Memory B cell (primary cell): Measurements from ENCODE around the gene TNS3.
A peak's percentile ranks its signal among the peaks of the same experiment; 100 is the strongest.

Experiments used
- ATAC-seq: fragments of 150-1000 bp; cut with Tn5 transposase; 2 replicates; pipeline ENCODE4 v1.10.0; 2021; ENCODE audit warnings: low read depth, mild to moderate bottlenecking, moderate library complexity
- DNase-seq, 2 donors: peaks; one replicate each; pipeline ENCODE4 v3.0.0; 2022; ENCODE audit warnings: low spot score in 2 of 2
- H3K27ac Mint-ChIP-seq: one replicate; pipeline ENCODE4 v1.8.0; 2022; ENCODE audit warnings: mild to moderate bottlenecking, moderate library complexity, mixed read lengths
- H3K27me3 Mint-ChIP-seq: one replicate; pipeline ENCODE4 v1.8.0; 2022; ENCODE audit warnings: mixed read lengths
- H3K36me3 Mint-ChIP-seq: one replicate; pipeline ENCODE4 v1.8.0; 2022; ENCODE audit warnings: mild to moderate bottlenecking, mixed read lengths
- H3K4me1 Mint-ChIP-seq: one replicate; pipeline ENCODE4 v1.8.0; 2022; ENCODE audit warnings: mixed read lengths
- H3K4me3 Mint-ChIP-seq: one replicate; pipeline ENCODE4 v1.8.0; 2022; ENCODE audit warnings: mild to moderate bottlenecking, moderate library complexity, mixed read lengths
- H3K9me3 Mint-ChIP-seq: one replicate; pipeline ENCODE4 v1.8.0; 2022; ENCODE audit warnings: mixed read lengths

TNS3 gene

DNA sequence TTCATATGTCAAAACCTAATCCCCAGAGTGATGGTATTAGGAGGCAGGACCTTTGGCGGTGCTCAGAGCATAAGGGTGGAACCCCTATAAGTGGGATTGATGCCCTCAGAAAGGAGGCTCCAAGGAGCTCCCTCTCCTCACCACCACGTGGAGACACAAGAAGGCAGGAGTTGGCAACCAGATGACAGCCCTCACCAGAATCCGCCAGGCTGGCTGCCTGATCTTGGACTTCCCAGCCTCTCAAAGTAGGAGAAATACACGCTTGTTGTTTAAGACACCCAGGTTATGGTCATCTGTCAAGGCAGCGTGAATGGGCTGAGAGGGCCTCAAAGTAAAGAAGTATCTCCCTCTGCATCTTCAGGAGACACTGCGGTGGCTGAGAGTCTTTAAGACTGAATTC, 187.7 kb downstream of the TNS3 start:
- H3K36me3 Mint-ChIP-seq = peaks cover 50% of the 10 kb centered on the region

GRCh38 chr7:47393406-47393805, 188.5 kb downstream of the TNS3 start:
- Mint-ChIP-seq H3K4me3 (no peak overlapping the region), H3K27ac (no peak overlapping the region), H3K36me3 (peaks cover 52% of the 10 kb centered on the region), H3K27me3 (no peaks in the 10 kb centered on the region), H3K9me3 (peaks cover 4% of the 10 kb centered on the region), H3K4me1 (peaks cover 14% of the 10 kb centered on the region)
- ATAC-seq = no peak
- DNase-seq = no peak

More for the DNA sequence above, 187.7 kb downstream of the TNS3 start:
- Mint-ChIP-seq H3K27ac (no peak overlapping the region), H3K4me3 (no peak overlapping the region), H3K9me3 (no peaks in the 10 kb centered on the region), H3K27me3 (no peaks in the 10 kb centered on the region), H3K4me1 (peaks cover 13% of the 10 kb centered on the region)
- ATAC-seq (no peak), DNase-seq (no peak)

DNA sequence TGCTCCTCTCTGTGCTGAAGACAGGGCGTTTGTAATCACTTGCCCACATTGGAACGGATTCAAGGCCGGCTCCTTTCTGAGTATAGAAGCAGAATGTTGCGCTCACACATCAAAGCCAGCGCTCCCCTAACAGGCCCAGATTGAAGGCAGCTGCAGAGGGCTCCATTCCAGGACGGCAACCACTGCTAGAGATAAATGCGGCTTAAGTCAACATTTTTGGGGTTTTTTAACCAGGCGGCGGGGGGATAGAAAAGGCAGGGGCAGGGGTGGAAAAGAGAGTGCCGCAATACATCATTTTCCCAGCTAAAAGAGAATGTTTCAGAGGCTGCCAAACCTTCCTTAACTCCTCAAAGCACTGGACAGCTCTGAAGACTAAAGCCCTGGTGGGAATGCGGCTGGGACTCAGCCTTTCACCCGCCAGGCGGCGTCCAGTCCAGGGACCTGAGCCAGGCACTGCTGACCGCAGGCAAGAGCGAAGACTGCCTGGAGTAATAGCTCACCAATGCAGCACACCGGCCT, 189.6 kb downstream of the TNS3 start:
- Mint-ChIP-seq H3K27ac (no peak overlapping the region), H3K9me3 (peaks cover 4% of the 10 kb centered on the region), H3K4me3 (no peak overlapping the region), H3K27me3 (no peaks in the 10 kb centered on the region), H3K4me1 (peaks cover 12% of the 10 kb centered on the region), H3K36me3 (peaks cover 47% of the 10 kb centered on the region)
- DNase-seq (no peak), ATAC-seq (no peak)

DNA sequence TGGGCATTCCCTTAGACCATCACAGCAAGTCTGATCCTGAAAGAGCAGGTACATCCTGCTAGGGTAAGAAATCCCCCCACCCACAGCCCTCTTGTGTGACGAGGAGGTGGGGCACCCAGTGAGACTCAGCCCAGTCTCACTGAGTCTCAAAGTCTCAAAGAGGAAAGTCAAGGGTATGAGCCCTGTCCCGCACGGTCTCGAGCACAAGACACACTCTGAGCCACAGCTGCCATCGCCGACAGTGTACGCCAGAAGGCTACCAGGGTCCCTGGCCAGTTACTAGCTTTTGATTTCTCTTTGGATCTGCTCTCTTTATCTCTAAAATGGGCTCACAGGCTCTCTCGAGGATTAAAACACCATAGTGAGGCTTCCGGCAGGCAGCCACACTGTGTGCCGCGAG, 190.2 kb downstream of the TNS3 start:
- ATAC-seq (no peak), DNase-seq (no peak)
- Mint-ChIP-seq H3K27me3 (no peaks in the 10 kb centered on the region), H3K4me1 (peaks cover 12% of the 10 kb centered on the region), H3K4me3 (no peak overlapping the region), H3K27ac (no peak overlapping the region), H3K9me3 (peaks cover 4% of the 10 kb centered on the region), H3K36me3 (peaks cover 49% of the 10 kb centered on the region)

- peaks cover 42% of the 10 kb centered on the region for H3K36me3 Mint-ChIP-seq
- peak overlapping the region; percentile 12 for H3K4me3 Mint-ChIP-seq
- H3K27ac Mint-ChIP-seq = peak overlapping the region; percentile 84
- no peaks in the 10 kb centered on the region for H3K27me3 Mint-ChIP-seq
- peaks cover 4% of the 10 kb centered on the region for H3K9me3 Mint-ChIP-seq
- peaks cover 12% of the 10 kb centered on the region for H3K4me1 Mint-ChIP-seq
- ATAC-seq = peak; percentile 75
- DNase-seq = peak in 1 of 2 donors; percentile 28
Observed at GRCh38 chr7:47390914-47391313, 191.0 kb downstream of the TNS3 start.

DNA sequence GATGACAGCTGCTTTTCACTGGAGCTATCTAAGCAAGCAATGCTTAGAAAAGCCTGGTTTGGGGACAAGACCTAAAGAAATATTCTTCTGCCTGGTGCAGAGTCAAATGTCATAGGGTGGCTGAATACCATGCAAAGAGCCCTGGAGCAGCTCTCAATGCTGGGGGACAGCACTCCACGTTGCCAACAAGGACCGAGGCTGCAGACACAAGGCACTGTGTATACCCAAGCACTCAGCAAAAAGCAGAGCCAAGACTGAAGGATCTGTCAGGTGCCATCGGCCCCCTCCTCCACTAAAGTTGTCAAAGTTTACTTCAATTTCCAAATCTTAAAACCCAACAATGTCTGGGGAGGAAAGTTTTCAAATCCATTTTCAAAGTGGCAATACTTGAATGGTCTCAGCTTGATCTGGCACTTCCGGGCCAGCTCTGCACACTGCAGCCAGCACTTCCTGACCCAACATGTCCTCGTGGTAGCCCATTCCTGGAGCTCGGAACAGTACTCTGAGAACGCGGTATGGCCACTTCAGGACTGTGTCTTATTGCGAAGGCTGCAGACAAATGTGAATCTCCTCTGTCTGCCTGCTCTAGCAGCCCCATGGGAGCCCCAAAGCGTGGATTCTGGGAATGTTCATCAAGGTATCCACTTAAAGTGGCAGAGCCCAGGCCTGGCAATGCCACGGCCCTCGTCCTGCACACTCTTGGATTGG, 191.8 kb downstream of the TNS3 start:
- ATAC-seq (no peak), DNase-seq (no peak)
- peaks cover 16% of the 10 kb centered on the region for H3K4me1 Mint-ChIP-seq
- peaks cover 39% of the 10 kb centered on the region for H3K36me3 Mint-ChIP-seq
- peak overlapping the region; percentile 84 for H3K27ac Mint-ChIP-seq
- no peak overlapping the region for H3K4me3 Mint-ChIP-seq
- H3K9me3 Mint-ChIP-seq = peaks cover 4% of the 10 kb centered on the region
- H3K27me3 Mint-ChIP-seq = no peaks in the 10 kb centered on the region

DNA sequence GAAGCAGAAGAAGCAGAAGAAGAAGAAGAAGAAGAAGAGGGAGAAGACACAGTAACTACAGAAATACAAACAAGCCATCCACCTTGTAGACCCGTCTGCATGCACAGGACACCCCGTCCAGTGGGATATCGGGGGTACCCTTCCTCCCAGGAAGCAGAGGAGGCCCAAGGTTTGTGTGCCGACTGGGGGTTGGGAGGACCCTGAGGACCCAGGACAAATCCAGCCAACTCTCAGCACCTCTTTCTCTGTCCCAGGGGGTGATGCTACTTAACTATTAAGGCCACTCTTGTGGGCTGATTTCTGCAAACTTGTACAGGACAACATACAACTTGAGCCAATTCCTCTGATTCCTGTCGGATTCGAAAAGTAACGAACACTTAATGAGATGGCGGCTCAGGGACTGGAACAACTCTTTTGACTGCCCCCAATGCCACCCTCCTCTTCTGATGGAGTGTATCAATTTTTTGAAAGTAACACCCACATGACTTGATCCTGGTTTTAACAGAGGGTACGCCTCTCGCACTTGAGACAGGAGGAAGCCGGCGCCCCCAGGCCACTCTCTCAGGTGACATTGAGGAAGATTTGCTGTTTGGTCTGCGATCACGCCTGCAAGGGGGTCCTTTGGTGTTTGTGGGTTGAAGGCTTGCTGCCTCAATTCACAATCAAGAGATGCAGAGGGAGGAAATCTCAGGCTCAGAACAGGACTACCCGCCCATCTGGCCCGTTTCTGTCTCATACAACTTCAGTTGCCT, 192.6 kb downstream of the TNS3 start:
- Mint-ChIP-seq H3K27ac (peak overlapping the region; percentile 96), H3K36me3 (peaks cover 38% of the 10 kb centered on the region), H3K27me3 (no peaks in the 10 kb centered on the region), H3K9me3 (peaks cover 4% of the 10 kb centered on the region), H3K4me3 (no peak overlapping the region), H3K4me1 (peaks cover 19% of the 10 kb centered on the region)
- no peak for DNase-seq
- ATAC-seq = no peak

- no peak for ATAC-seq
- Mint-ChIP-seq H3K27me3 (no peaks in the 10 kb centered on the region), H3K27ac (no peak overlapping the region), H3K4me1 (peaks cover 19% of the 10 kb centered on the region), H3K4me3 (no peak overlapping the region), H3K9me3 (peaks cover 4% of the 10 kb centered on the region), H3K36me3 (peaks cover 42% of the 10 kb centered on the region)
- no peak for DNase-seq
Observed at GRCh38 chr7:47387506-47387905, 194.4 kb downstream of the TNS3 start.

DNA sequence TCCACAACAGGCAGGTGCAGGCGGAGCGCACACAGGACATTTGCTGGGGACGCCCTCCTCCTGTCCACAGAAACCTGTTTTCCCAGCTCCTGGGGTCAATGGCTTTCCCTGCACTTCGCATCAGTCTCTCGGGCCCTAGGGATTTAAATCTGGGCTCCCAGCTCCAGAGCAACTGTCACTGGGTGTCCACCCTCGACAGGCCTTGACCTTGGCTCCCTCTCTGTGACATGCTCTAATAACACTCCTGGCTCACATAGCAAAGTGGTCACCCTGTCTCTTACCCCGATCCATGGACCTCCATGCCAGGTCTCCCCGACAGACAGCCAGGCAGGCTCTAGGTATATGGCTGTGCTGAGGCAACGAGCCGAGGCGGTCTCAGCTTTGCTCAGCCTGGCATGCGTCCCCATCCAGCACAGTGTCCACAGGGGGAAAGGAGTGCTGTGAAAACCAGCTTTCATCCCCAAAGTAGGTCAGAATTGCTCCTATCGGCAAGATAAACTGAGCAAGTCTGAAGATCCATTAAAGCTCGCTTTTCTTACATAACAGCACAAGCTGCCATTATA, 195.6 kb downstream of the TNS3 start:
- Mint-ChIP-seq H3K9me3 (peaks cover 4% of the 10 kb centered on the region), H3K4me3 (no peak overlapping the region), H3K27ac (peak overlapping the region; percentile 30), H3K4me1 (peaks cover 19% of the 10 kb centered on the region), H3K36me3 (peaks cover 40% of the 10 kb centered on the region), H3K27me3 (no peaks in the 10 kb centered on the region)
- ATAC-seq (no peak), DNase-seq (no peak)

GRCh38 chr7:47385536-47386125, 196.3 kb downstream of the TNS3 start:
- Mint-ChIP-seq H3K4me1 (peaks cover 12% of the 10 kb centered on the region), H3K4me3 (no peak overlapping the region), H3K36me3 (peaks cover 34% of the 10 kb centered on the region), H3K27ac (peak overlapping the region; percentile 30), H3K9me3 (peaks cover 4% of the 10 kb centered on the region), H3K27me3 (no peaks in the 10 kb centered on the region)
- no peak for DNase-seq
- ATAC-seq = no peak

GRCh38 chr7:47384755-47385535, 197.0 kb downstream of the TNS3 start:
- ATAC-seq = no peak
- peaks cover 4% of the 10 kb centered on the region for H3K9me3 Mint-ChIP-seq
- H3K27me3 Mint-ChIP-seq = no peaks in the 10 kb centered on the region
- peaks cover 11% of the 10 kb centered on the region for H3K4me1 Mint-ChIP-seq
- DNase-seq = no peak
- peak overlapping the region; percentile 54 for H3K27ac Mint-ChIP-seq
- H3K4me3 Mint-ChIP-seq = no peak overlapping the region
- peaks cover 36% of the 10 kb centered on the region for H3K36me3 Mint-ChIP-seq

DNA sequence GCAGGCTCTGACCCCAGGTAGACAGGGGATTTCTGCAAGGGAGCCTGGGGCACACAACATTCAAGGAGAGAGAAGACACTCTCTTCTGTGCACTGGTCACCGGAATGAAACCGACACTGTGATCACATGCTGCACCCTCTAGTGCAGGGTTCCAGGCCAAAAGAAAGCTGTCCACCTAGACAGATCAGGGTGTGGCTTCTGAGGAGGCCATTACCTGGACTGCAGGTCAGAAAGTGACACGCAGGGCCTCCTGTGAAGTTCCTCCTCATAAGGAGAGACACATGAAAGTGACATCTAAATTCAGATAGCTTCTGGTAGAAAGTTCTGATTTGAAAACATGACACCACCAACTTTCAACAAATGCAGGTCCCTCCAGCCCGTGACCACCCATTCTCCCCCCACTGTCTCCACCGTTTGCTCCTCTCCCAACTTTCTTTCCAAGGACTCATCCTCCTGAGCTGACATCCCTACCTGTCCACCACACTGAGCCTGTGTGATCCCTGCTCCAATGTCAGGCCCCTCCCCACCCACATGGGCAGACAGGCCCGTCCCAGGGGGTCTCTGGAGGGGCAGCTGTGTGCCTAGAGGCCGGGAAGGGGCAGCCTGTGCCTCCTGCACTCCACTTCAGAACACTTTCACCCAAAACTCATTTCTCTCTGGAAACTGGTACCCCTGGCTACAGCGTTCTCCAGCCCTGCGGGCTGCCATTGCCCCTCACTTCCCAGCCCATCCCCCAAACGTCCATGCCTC, 198.0 kb downstream of the TNS3 start:
- Mint-ChIP-seq H3K27me3 (no peaks in the 10 kb centered on the region), H3K27ac (peak overlapping the region; percentile 54), H3K4me1 (peaks cover 10% of the 10 kb centered on the region), H3K9me3 (peaks cover 3% of the 10 kb centered on the region), H3K36me3 (peaks cover 33% of the 10 kb centered on the region), H3K4me3 (no peak overlapping the region)
- DNase-seq (no peak), ATAC-seq (no peak)

DNA sequence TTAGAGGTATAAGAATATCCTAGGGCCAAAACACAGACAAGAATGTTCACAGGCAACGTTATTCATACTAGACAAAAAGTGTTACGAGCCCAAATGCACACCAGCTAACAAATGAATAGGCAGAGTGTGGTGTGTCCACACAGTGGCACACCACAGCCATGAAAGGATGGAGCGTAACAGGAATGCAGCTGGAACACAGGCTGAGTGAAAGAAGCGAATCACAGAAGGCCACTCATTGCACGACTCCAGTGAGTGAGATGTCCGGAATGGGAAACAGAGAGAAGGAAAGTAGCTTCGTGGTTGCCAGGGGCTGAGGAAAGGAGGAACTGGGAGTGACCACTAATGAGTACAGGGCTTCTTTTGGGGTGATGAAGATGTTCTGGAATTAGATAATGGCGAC, 198.8 kb downstream of the TNS3 start:
- no peak overlapping the region for H3K27ac Mint-ChIP-seq
- H3K4me3 Mint-ChIP-seq = no peak overlapping the region
- H3K9me3 Mint-ChIP-seq = no peaks in the 10 kb centered on the region
- no peaks in the 10 kb centered on the region for H3K27me3 Mint-ChIP-seq
- peaks cover 30% of the 10 kb centered on the region for H3K36me3 Mint-ChIP-seq
- no peak for DNase-seq
- peaks cover 7% of the 10 kb centered on the region for H3K4me1 Mint-ChIP-seq
- no peak for ATAC-seq
